Astrocyte of the cerebellum (primary cell): ENCODE measurements around the gene DNAH9.

Experiments
- DNase-seq: peaks from one replicate; pipeline ENCODE4 v3.0.0-alpha.2; 2011; ENCODE audit warnings: low read depth
- H3K4me3 ChIP-seq: 2 replicates; pipeline ENCODE4 v1.5.1; 2011; ENCODE audit warnings: mild to moderate bottlenecking, low read depth, low read length, moderate library complexity
- in situ Hi-C: cut with HindIII; loops from 2 replicates; pipeline ENCODE4 v1.10.0; 2017; ENCODE audit warnings: low sequenced_read_pairs
- TF ChIP-seq, protein P1 (sequence below): IDR thresholded peaks from 2 replicates; pipeline ENCODE4 v1.5.1; 2012; ENCODE audit warnings: low read length, low read depth, moderate library complexity, mild to moderate bottlenecking; ENCODE audit errors: missing control alignments

Gene DNAH9

DNA sequence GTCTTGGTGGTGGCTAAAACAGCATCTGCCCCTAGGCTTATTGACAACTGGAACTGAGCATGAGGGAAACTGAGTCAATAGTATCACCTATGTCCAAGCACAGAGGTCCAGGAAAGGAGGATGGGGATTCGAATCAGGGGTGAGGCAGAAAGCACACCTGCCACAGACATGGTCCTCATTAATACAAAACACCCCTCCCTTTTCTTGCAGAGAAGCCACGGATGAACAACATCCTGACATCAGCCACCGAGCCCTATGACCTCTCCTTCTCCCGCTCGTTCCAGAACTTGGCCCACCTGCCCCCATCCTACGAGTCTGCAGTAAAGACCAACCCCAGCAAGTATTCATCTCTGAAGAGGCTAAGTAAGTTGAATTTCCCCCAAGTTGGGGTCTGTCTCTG is 42.7 kb upstream of the DNAH9 start:
- DNase-seq: no peak
- in situ Hi-C loops: no loop called here
- TF ChIP-seq, protein P1, sequence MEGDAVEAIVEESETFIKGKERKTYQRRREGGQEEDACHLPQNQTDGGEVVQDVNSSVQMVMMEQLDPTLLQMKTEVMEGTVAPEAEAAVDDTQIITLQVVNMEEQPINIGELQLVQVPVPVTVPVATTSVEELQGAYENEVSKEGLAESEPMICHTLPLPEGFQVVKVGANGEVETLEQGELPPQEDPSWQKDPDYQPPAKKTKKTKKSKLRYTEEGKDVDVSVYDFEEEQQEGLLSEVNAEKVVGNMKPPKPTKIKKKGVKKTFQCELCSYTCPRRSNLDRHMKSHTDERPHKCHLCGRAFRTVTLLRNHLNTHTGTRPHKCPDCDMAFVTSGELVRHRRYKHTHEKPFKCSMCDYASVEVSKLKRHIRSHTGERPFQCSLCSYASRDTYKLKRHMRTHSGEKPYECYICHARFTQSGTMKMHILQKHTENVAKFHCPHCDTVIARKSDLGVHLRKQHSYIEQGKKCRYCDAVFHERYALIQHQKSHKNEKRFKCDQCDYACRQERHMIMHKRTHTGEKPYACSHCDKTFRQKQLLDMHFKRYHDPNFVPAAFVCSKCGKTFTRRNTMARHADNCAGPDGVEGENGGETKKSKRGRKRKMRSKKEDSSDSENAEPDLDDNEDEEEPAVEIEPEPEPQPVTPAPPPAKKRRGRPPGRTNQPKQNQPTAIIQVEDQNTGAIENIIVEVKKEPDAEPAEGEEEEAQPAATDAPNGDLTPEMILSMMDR: no peak
- H3K4me3 ChIP-seq: no peak overlapping the region

DNA sequence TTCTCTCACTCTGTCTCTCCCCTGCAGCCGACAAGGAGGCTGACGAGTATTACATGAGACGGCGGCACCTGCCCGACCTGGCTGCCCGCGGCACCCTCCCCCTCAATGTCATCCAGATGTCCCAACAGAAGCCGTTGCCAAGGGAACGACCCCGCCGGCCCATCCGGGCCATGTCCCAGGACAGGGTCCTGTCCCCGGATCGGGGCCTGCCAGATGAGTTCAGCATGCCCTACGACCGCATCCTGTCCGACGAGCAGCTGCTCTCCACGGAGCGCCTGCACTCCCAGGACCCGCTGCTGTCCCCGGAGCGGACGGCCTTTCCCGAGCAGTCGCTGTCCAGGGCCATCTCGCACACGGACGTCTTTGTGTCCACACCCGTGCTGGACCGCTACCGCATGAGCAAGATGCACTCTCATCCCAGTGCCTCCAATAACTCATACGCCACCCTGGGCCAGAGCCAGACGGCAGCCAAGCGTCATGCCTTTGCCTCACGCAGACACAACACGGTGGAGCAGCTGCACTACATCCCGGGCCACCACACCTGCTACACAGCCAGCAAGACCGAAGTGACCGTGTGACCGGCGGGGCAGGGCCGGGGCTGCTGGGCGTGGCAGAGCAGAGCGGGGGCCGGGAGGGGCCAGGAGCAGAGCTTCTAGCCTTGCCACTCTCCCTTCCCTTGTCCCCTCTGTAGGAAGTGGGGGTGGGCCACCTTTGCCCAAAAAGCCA is 40.4 kb upstream of the DNAH9 start:
- TF ChIP-seq, protein P1: no peak
- in situ Hi-C loops: no loop called here

DNA sequence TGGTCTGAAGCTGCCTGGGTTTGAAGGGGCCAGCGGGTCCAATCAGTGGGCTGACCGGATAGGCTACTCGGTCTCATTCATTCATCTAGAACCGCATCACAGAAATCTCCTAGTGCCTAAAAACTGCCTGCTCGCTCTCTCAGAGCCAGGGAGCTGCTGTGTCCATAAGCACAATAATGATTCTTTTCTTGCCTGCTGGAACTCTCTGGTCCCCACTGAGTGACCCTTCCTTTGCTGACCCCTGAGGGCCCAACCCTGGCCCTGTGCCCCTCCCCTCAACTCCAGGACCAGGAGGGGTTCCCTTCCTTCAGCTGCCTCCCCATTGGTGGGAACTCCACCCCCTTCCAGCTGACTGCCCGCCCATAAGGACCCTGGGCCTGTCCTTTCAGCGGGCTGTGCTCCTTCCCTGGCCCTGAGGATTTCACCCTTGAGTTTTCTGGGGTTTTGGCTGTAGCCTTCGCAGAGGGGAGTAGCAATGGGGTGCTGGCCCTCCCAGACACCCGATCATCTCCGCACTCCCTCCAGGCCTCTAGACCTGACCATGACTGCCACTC is 39.5 kb upstream of the DNAH9 start:
- TF ChIP-seq, protein P1: no peak
- no peak overlapping the region for H3K4me3 ChIP-seq
- no peak for DNase-seq
- in situ Hi-C loops: no loop called here

More for the DNA sequence above, 40.4 kb upstream of the DNAH9 start:
- H3K4me3 ChIP-seq: no peak overlapping the region
- no peak for DNase-seq

DNA sequence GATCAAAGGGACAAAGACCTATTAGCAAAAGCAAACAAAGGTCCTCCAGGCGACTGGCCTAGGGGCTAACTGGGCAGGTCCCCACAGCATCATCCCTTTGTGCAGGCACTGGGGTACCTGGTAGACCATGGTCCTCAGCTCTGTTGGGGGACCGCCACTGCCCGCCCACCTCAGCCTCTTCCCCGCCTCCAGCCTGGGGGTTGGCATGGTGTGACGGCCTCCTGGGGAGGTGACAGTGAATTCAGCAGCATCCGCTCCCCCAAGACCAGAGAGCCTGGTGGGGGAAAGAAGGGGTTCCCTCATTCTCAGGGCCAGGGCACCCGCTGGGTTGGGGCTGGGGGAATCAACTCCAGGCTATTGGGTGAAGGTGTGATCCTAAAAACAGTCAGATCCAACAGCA is 38.7 kb upstream of the DNAH9 start:
- H3K4me3 ChIP-seq: no peak overlapping the region
- DNase-seq: no peak
- TF ChIP-seq, protein P1: no peak
- in situ Hi-C loops: no loop called here

DNA sequence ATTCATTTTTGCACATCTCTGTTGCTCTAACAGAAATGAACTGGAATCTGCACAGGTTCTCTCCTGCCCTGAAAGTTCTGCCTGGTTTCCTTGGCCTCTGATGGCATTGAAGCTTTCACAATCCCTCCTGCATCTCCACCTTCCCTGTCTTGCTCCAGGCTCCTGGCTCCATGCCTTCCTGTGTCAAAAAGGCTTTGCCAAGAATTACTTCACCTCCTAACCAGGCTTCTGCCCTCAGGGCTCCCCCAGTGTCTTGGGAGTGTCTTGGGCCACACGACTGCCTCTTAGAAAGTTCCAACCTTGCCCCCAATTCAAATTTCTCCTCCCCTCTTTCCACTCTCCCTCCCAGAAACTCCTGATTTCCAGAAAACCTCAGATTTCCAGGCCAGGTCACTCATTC is 37.0 kb upstream of the DNAH9 start:
- H3K4me3 ChIP-seq: no peak overlapping the region
- DNase-seq: no peak
- TF ChIP-seq, protein P1: no peak
- in situ Hi-C loops: no loop called here

DNA sequence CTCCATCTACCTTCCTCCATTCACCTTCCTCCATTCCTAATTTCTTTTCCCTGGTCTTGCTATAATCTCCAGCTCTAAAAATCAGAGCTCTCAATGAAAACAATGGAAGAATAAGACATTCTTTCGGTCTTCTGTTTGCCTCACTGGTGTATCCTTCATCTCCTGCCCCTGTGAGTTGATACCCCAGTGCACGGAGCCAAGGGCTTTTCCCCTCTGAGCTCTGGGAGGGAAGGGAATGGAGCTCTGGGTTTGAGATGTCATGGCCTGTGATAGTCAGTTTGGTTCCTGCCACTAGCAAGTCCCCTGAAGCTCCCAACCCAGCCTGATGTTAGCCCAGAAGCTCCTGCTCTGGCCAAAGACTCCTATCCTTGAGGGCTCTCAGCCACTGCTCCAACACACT is 36.6 kb upstream of the DNAH9 start:
- no peak overlapping the region for H3K4me3 ChIP-seq
- TF ChIP-seq, protein P1: no peak
- in situ Hi-C loops: no loop called here
- DNase-seq: no peak
